LNCAP (cell line): ENCODE data around the gene NR1D2.

Experiments used
- TF ChIP-seq, protein P1 (sequence below): fragments of 450-650 bp; IDR thresholded peaks from 2 replicates; pipeline ENCODE4 v1.5.1; 2017; ENCODE audit warnings: mild to moderate bottlenecking

Gene NR1D2

DNA sequence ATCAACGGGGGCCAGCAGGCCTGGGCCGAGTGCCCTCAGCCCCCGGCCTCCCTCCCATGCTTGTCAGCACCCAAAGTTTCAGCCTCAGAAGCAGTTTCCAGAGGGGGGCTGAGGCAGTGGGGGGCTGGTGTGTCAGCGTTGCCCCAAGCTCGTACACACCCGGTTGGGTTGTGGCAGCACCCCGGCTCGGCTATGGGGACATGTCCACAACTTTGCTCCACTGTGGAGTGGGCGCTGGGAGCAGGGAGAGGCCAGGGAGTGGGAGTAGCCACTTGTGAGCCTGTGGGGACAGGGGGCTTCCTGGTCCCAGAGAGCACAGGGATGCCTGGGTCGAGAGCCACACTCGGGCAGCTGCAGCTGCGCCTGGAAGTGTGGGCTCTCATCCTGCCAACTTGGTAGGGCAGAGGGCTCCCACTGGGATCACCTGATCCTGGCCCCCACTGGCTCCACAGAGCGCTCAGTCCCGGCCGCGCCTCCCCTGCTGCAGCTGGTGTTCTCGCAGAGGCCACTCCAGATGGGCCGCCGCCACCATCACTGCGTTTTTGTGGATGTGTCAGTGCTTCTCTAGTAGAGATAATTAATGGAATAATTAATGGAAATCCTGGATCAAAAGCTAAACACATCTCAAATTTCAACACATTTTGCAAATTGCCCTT, 75.1 kb downstream of the NR1D2 start:
- TF ChIP-seq, protein P1, sequence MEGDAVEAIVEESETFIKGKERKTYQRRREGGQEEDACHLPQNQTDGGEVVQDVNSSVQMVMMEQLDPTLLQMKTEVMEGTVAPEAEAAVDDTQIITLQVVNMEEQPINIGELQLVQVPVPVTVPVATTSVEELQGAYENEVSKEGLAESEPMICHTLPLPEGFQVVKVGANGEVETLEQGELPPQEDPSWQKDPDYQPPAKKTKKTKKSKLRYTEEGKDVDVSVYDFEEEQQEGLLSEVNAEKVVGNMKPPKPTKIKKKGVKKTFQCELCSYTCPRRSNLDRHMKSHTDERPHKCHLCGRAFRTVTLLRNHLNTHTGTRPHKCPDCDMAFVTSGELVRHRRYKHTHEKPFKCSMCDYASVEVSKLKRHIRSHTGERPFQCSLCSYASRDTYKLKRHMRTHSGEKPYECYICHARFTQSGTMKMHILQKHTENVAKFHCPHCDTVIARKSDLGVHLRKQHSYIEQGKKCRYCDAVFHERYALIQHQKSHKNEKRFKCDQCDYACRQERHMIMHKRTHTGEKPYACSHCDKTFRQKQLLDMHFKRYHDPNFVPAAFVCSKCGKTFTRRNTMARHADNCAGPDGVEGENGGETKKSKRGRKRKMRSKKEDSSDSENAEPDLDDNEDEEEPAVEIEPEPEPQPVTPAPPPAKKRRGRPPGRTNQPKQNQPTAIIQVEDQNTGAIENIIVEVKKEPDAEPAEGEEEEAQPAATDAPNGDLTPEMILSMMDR = no peak

DNA sequence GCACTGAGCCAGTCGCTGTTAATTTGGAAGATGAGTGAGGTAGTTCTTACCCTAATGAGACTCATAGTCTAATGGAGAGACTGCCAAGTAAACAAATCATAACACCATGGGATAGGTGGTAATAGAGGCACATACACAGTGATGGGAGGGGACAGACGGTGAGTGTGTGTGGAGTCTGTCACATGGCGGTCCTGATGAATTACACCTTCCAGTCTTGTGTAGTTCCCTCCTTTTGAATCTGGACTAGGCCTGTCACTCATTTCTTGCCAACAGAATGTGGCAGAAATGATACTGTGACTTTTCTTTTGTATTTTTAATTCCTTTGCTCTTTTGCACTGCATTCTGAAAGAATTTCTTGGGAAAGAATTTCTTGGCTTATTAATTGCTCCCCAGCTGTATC, 78.1 kb downstream of the NR1D2 start:
- TF ChIP-seq, protein P1 = no peak

DNA sequence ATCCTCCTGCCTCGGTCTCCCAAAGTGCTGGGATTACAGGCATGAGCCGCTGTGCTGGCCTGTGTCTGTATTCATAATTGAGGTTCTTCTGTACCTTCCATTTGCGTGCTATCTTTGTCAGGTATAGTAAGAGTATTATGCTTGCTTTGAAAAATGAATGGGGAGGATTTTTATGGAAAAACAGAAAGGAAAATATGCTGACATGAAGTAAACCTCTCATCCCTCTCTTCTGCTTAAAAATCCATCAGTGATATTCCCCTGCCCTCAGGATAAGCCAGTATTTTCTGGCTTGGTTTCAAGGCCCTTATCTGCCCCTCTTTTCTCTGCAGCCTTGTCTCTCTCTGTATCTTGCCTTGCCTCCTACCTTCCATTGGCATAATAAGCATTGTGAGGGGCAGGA, 80.7 kb downstream of the NR1D2 start:
- TF ChIP-seq, protein P1 = no peak

DNA sequence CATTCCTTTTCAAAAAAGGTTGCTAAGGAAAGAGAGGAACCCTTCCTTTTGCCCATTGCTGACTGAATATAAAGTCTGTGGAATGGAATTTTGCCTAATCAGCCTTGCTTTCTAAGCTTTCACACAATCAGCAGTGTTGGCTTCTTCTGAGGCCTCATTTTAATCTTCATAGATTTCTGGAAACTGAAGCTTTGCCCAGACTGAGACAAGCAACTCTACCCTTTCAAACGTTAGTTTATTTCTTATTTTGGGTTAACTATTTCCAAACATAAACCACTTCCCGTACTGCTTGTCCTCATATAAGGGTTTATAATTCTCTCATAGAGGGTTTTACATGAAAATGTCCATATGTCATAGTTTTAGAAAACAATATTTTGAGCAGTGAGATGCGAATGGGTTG, 82.9 kb downstream of the NR1D2 start:
- TF ChIP-seq, protein P1 = no peak
